SH-SY5Y (cell line): ENCODE measurements around the gene TUBB.

Source experiments
- GATA2 ChIP-seq: IDR thresholded peaks from 2 replicates; pipeline ENCODE4 v1.6.1; 2011; ENCODE audit warnings: mild to moderate bottlenecking, low read depth, low read length
- GATA3 ChIP-seq: IDR thresholded peaks from 2 replicates; pipeline ENCODE4 v1.6.1; 2011; ENCODE audit warnings: low read depth, mild to moderate bottlenecking, low read length, moderate library complexity

Gene TUBB

GRCh38 chr6:30719791-30720737 lies at the start of gene TUBB:
Gene TUBB (plus strand): TSS chr6:30720352. CDS start chr6:30720507, 155 bp downstream.
- no peak for TF ChIP-seq GATA3
- no peak for TF ChIP-seq GATA2

- no peak for TF ChIP-seq GATA3
- no peak for TF ChIP-seq GATA2
Measured at GRCh38 chr6:30670760-30671527, 49.2 kb upstream of the TUBB start.

DNA sequence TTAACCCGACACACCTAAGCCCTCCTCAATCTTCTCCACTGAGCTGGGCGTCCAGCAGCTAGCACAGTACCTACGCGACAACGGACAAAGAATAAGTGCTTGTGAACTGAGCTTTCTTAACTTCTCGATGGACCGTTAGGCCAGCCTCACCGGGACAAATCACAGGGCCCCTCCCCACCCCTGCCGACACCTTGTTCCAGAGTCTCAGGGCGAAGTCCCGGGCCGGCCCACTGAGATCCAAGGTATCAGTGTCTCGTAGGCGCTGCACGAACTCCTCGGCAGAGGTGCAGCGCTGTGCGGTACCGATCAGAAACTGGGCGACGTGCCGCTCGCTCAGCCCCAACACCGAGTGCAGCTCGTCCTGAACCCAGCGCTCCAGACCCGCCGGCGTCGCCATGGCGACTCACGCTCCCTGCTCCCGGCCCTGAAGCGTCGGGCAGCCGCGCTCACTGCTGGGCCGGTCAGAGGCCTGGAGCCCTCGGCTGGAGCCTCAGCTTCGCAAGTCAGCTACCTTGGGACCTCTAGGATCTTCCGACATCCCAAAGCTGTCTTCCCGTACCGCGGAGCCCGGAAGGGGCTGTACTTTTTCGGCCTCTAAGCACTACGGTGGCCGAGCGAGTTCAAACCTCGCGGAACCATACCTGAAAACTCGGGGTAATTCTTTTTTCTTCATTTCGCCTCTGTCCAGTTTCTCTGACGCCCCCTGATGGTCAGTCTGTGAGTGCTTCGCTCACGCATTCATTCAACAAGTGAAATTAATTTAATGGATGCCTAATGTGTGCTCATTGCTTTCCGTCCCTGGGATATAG lies 47.5 kb upstream of the TUBB start, which contains the start of gene DHX16:
Gene DHX16, minus strand, starts transcription at position 562 of the 809 bp plus-strand sequence. Its CDS starts 165 bp downstream, at position 397.
- TF ChIP-seq GATA3 (no peak), GATA2 (no peak)

- TF ChIP-seq GATA2 (no peak), GATA3 (no peak)
Measured at GRCh38 chr6:30676660-30677285, 43.4 kb upstream of the TUBB start.

GRCh38 chr6:30678964-30679726 lies 41.0 kb upstream of the TUBB start:
- TF ChIP-seq GATA2 = no peak
- no peak for TF ChIP-seq GATA3

GRCh38 chr6:30679765-30680535 lies 40.2 kb upstream of the TUBB start:
- TF ChIP-seq GATA2 = no peak
- no peak for TF ChIP-seq GATA3

DNA sequence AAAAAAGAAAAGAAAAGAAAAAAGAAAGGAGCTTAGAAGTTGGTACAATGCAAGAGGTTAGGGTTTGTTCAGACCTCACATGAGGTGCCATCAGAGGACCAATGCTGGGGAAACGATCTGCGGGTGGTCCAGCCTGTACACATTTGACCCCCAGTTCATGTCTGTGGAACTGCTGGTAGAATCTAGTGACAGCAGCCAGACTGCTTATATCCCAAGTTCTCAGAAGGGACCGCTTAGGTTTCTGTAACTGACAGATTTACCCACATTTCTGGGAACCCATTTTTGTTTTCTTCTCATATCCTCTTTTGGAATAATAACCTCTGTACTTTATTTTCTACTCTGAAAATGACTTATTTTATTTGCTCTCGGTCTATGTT lies 38.4 kb upstream of the TUBB start:
- no peak for TF ChIP-seq GATA2
- no peak for TF ChIP-seq GATA3

GRCh38 chr6:30682143-30683117 lies 37.7 kb upstream of the TUBB start:
- no peak for TF ChIP-seq GATA2
- TF ChIP-seq GATA3 = no peak

DNA sequence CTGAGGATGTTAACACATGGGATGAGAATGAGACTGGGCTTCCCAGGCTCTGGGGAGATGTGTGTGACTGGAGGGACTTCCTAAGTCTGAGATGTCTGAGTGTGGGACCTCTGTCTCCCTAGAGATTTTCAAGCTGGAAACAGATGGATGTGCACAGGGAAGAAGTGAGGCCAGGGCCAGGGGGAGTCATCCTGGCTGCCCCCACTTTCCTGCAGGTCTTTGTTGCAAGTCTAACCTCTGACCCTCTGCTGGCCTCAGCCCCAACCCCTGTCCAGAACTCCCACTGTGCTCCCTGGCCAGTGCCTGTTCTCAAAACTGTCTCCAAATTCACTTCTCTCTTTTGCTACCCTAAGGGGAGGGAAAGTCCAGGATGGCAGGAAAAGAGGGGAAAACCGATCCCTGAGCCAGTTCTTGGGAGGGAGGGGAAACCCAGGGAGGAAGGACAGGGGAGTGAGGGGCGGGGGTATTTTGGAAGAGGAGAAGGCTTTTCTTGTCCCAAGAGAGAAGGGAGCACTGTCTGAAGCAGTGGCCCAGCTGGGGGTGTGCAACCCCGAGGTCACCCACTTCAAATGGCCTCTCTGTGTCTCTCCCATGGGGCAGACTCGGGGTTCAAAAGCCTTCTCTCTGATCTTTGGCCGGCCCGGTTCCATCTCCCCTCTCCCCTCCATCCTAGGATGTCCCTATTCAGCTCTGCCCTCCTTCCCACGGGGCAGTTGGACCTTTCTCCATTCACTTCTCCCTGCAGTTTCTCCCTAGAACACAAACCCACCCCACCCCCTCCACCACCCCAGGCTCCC lies 36.8 kb upstream of the TUBB start:
- no peak for TF ChIP-seq GATA2
- no peak for TF ChIP-seq GATA3

DNA sequence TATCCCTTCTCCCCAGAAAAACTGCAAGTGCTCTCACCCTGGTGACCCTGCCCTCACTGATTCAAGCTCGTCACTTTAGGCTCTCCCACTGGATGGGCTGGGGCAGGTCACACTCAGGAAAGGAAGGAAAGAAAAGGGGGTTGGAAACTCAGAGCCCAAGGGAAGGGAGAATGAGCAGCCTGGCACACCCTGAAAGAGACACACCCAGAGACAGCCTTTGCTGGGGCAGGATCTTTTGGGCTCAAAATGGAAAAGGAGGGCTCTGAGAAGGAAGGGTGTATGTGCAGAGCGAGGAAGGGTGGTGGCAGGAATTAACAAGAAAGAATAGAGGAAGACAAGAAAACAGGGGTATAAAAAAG lies 36.2 kb upstream of the TUBB start:
- TF ChIP-seq GATA2 (no peak), GATA3 (no peak)
